Upper lobe of right lung (tissue), 1 donor: ENCODE results near the gene SDCCAG8. TPM values are rescaled to one million over a fixed set of nuclear protein-coding genes. Genes with fewer than 3 reads are reported as not detected.

Source experiments
- ATAC-seq: fragments of 200-7000 bp; cut with Tn5 transposase; one replicate; pipeline ENCODE4 v1.9.1; 2020; ENCODE audit warnings: mild to moderate bottlenecking, moderate library complexity
- DNase-seq: peaks from one replicate; pipeline ENCODE4 v3.0.0-alpha.2; 2020
- H3K27ac ChIP-seq: fragments of 200-600 bp; one replicate; pipeline ENCODE4 v1.8.0; 2022
- H3K27me3 ChIP-seq: fragments of 200-600 bp; one replicate; pipeline ENCODE4 v1.8.0; 2022; ENCODE audit warnings: mild to moderate bottlenecking
- H3K36me3 ChIP-seq: fragments of 200-600 bp; one replicate; pipeline ENCODE4 v1.8.0; 2022
- H3K4me1 ChIP-seq: fragments of 200-600 bp; one replicate; pipeline ENCODE4 v1.8.0; 2022
- H3K4me3 ChIP-seq: fragments of 200-600 bp; one replicate; pipeline ENCODE4 v1.8.0; 2022; ENCODE audit warnings: mild to moderate bottlenecking
- H3K9me3 ChIP-seq: fragments of 200-600 bp; one replicate; pipeline ENCODE4 v1.8.0; 2022
- intact Hi-C: fragments of 100-400 bp; cut with DNase I; formaldehyde crosslinking; loops from one replicate; pipeline ENCODE4 v1.11.0; 2022
- total RNA-seq: library from RNA; stranded (reverse); fragmentation: NEBNext Ultra II Directional; extraction: Animal tissue kit (Norgen Biotek cat#: 25700); gene quantifications from one replicate; pipeline ENCODE4 v1.2.1, GENCODE V29; 2021
- TF ChIP-seq, protein P1 (sequence below): fragments of 200-600 bp; IDR thresholded peaks from one replicate; pipeline ENCODE4 v1.8.0; 2022; ENCODE audit warnings: antibody characterized with exemption
- donor health status: DM: no; HTN: yes; CAD: no; lungs with severe emphysema.

Gene SDCCAG8
- total RNA-seq, 1 donor from 2014 or later: 71.9 TPM

DNA sequence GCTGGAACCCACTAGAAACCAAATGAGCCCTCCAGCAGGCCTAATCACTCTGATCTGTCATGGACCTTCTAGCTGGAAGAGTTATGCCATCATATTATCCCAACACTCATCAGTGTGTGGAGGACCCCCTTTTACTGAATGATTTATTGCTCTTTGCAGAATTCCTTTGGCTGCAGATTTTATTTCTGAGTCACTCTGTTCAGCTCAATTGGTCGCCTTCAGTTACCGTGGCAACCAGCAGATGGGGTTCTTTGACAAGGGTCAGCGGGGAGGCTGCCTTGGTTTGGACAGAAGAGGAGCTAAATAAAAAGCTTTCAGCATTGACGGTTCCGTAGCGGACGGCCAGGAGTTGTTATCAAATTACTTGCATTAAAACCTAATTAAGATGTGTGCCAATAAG lies 220.1 kb downstream of the SDCCAG8 start:
- H3K9me3 ChIP-seq: no peaks in the 10 kb centered on the region
- no peaks in the 10 kb centered on the region for H3K27me3 ChIP-seq
- H3K27ac ChIP-seq: no peak overlapping the region
- DNase-seq (no peak), ATAC-seq (no peak)
- H3K4me1 ChIP-seq: peaks cover 15% of the 10 kb centered on the region
- TF ChIP-seq, protein P1, sequence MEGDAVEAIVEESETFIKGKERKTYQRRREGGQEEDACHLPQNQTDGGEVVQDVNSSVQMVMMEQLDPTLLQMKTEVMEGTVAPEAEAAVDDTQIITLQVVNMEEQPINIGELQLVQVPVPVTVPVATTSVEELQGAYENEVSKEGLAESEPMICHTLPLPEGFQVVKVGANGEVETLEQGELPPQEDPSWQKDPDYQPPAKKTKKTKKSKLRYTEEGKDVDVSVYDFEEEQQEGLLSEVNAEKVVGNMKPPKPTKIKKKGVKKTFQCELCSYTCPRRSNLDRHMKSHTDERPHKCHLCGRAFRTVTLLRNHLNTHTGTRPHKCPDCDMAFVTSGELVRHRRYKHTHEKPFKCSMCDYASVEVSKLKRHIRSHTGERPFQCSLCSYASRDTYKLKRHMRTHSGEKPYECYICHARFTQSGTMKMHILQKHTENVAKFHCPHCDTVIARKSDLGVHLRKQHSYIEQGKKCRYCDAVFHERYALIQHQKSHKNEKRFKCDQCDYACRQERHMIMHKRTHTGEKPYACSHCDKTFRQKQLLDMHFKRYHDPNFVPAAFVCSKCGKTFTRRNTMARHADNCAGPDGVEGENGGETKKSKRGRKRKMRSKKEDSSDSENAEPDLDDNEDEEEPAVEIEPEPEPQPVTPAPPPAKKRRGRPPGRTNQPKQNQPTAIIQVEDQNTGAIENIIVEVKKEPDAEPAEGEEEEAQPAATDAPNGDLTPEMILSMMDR: no peak
- no peaks in the 10 kb centered on the region for H3K36me3 ChIP-seq
- H3K4me3 ChIP-seq: no peak overlapping the region
- intact Hi-C loops: no loop called here

DNA sequence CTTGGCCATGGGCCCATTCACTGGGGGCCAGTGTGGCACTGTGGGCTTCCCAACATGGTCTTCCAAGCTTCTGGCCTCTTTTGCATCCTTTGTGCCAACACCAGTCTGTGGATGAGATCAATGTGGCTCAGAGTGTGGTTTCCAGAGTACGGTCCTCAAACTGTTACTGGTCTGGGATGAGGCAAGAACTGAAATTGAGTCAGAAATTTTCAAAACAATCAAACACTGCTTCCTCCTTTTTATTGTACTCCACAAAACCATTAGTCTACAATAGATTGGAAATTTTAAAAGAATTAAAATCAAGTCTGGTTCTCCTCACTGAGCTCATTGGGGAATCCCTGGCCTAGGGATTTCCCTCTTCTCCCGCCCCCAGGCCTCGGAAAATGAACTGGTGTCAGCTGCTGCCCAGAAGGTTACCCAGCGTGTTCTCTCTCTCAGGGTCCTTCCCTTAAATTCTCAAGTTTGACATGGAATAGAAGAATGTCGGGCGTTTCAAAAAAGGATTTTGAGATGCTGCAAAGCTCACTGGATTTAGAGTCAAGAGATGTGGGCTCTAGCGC lies 222.0 kb downstream of the SDCCAG8 start:
- H3K27me3 ChIP-seq: no peaks in the 10 kb centered on the region
- ATAC-seq: peak; percentile 42
- no peak overlapping the region for H3K4me3 ChIP-seq
- intact Hi-C loops: no loop called here
- H3K36me3 ChIP-seq: no peaks in the 10 kb centered on the region
- peaks cover 8% of the 10 kb centered on the region for H3K4me1 ChIP-seq
- H3K9me3 ChIP-seq: no peaks in the 10 kb centered on the region
- TF ChIP-seq, protein P1: no peak
- no peak overlapping the region for H3K27ac ChIP-seq
- DNase-seq: no peak

DNA sequence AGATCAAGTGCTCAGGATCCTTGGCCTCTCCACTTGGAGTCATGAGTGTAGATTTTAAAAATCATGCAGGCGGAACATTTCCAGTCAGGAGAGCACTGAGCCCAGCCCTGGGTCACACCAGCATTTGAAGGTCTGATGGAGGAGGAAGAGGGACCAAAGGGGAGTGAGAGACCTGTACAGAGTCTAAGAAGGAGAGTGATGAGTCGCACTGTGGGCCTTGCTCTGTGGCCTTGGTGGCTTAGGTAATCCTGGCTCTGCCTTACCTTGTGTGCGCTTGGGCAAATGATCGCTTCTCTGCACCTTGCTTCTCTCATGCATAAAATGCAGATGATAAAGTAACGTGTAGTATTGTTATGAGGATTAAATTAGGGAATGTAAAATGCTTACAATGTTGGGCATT lies 225.3 kb downstream of the SDCCAG8 start:
- intact Hi-C loops: no loop called here
- DNase-seq (no peak), ATAC-seq (no peak)
- Histone ChIP-seq H3K9me3 (no peaks in the 10 kb centered on the region), H3K27me3 (no peaks in the 10 kb centered on the region), H3K4me1 (peaks cover 6% of the 10 kb centered on the region), H3K27ac (no peak overlapping the region), H3K36me3 (no peaks in the 10 kb centered on the region), H3K4me3 (no peak overlapping the region)
- TF ChIP-seq, protein P1: no peak

DNA sequence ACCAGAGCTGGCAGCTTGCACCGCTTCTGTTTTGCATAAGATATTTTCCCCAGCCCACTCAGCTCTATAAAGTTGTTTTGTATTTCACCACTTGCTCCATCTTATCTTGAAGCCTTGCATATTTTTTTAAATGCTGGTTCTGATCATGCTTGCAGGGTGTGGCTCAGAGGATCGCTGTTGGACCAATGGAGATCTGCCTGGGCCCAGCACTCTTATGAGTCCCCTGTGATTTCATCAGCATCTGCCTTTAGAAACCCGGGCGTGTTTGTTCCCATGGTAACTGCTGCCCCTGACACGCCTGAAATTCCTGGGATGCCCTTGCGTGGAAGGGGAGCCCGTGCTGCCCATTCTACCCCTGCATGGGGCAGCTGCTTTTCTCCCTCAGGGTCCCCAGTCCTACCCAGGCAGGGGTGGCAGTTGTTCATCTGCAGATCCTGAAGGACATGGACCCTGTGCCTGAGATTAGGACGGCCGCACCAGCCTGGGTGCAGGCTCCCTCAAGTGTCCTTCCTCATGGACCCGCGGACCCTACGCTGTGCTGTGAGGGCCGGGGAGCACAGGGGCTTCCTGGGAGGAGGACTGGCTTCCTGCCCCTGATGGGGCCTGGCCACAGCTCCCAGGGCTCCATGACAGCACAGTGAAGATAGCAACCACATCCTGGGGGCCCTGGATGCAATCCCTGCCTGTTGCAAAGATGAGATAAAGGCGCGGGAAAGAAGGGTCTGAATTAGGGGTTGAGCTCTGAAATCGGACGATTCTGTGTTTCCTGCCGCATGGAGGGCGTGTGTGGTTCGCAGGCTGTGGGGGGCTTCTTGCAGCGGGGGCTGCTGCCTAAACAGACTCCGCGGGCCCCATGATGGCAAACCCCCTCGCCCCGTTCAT lies 226.5 kb downstream of the SDCCAG8 start:
- DNase-seq: no peak
- peak overlapping the region; percentile 36 for H3K4me3 ChIP-seq
- peak; percentile 23 for ATAC-seq
- TF ChIP-seq, protein P1: no peak
- intact Hi-C loops: no loop called here
- no peaks in the 10 kb centered on the region for H3K27me3 ChIP-seq
- no peak overlapping the region for H3K27ac ChIP-seq
- H3K36me3 ChIP-seq: no peaks in the 10 kb centered on the region
- no peaks in the 10 kb centered on the region for H3K9me3 ChIP-seq
- H3K4me1 ChIP-seq: peaks cover 6% of the 10 kb centered on the region

DNA sequence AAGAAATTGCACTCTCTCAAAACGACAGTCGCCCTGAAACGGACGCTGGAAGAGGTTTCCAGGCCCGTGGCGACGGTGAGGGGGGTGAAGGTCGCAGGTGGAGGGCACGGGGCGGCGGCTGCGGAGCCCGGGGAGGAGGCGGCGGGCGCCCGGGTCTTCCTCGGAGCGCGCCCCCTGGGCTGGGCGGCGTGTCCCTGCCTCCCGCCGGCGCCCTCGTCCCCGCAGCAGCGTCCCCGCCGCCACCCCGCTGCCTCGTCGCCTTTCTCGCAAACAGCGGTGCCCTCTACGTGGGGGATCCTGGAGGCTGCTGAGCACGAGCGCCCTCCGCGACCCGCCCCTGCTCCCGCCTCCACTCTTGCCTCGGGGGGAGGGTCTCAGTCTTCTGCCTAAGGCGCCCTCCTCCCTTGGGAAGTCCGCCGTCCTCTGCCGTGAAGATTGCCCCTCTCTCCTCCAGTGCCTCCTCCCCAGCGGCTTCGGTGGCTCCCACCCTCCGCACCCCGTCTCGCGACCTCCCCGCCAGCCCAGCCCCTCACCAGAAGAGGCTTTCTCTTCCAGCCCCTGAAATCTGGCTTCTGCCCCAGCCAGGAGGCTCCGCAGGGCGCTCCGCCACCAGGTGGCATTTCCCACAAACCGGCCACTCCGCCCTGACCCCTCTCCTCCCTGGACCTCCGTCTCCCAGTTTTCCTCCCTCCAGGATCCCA lies 227.4 kb downstream of the SDCCAG8 start:
- Histone ChIP-seq H3K4me1 (peaks cover 6% of the 10 kb centered on the region), H3K27me3 (no peaks in the 10 kb centered on the region), H3K4me3 (peak overlapping the region; percentile 36), H3K9me3 (no peaks in the 10 kb centered on the region), H3K36me3 (no peaks in the 10 kb centered on the region), H3K27ac (no peak overlapping the region)
- no peak for DNase-seq
- ATAC-seq: peak; percentile 12
- intact Hi-C loops: no loop called here
- TF ChIP-seq, protein P1: no peak
